CD14-positive monocyte (primary cell): ENCODE results near the gene NRXN3. TPM values are rescaled to one million over a fixed set of nuclear protein-coding genes. Genes with fewer than 3 reads are reported as not detected.

ENCODE experiments used
- DNase-seq, 3 donors: peaks; one replicate each; pipeline ENCODE4 v3.0.0-alpha.2; 2011 to 2022
- H2AFZ ChIP-seq: 2 replicates; pipeline ENCODE4 v1.6.0; 2012; ENCODE audit warnings: mild to moderate bottlenecking, low read depth, low read length, inconsistent platforms; ENCODE audit not compliant: insufficient read depth, poor library complexity, severe bottlenecking
- H3K27ac ChIP-seq, 2 donors: 1 replicate in 1 of 2; 2 replicates in 1 of 2; pipeline ENCODE4 v1.5.1; 2012 to 2013; ENCODE audit warnings: low read length in 2 of 2, control low read depth in 1 of 2, inconsistent platforms in 1 of 2, low read depth in 1 of 2, mild to moderate bottlenecking in 1 of 2
- H3K27me3 ChIP-seq, 2 donors: one replicate each; pipeline versions ENCODE4 v1.6.0 to v1.6.1; 2011 to 2013; ENCODE audit warnings: low read length in 2 of 2; ENCODE audit not compliant: control insufficient read depth in 2 of 2, insufficient read depth in 2 of 2
- H3K36me3 ChIP-seq, 2 donors: replicated peaks in 1 of 2; 1 replicate in 1 of 2; 2 replicates in 1 of 2; pipeline versions ENCODE4 v1.5.1 to v1.6.1; 2012 to 2013; ENCODE audit warnings: low read length in 2 of 2, control low read depth in 1 of 2, inconsistent platforms in 1 of 2, mild to moderate bottlenecking in 1 of 2; ENCODE audit not compliant: insufficient read depth in 2 of 2, control insufficient read depth in 1 of 2
- H3K4me1 ChIP-seq, 2 donors: 1 replicate in 1 of 2; 2 replicates in 1 of 2; pipeline versions ENCODE4 v1.5.1 to v1.6.1; 2012 to 2013; ENCODE audit warnings: low read length in 2 of 2, control low read depth in 1 of 2, inconsistent platforms in 1 of 2, mild to moderate bottlenecking in 1 of 2, moderate library complexity in 1 of 2; ENCODE audit not compliant: insufficient read depth in 2 of 2, control insufficient read depth in 1 of 2
- H3K4me2 ChIP-seq: replicated peaks from 2 replicates; pipeline ENCODE3; 2012; ENCODE audit warnings: low read length, moderate library complexity, mild to moderate bottlenecking; ENCODE audit not compliant: poor library complexity, severe bottlenecking; ENCODE audit errors: extremely low read depth
- H3K4me3 ChIP-seq, 3 experiments: fragments of 200-600 bp in 1 of 3; sonication (generic) in 1 of 3; replicated peaks in 1 of 3; 1 replicate in 2 of 3; 2 replicates in 1 of 3; pipeline ENCODE4 v1.5.1; 2011 to 2013; ENCODE audit warnings: low read length in 3 of 3, mild to moderate bottlenecking in 3 of 3, control low read depth in 2 of 3, low read depth in 2 of 3, inconsistent platforms in 1 of 3, moderate library complexity in 1 of 3
- H3K79me2 ChIP-seq: 2 replicates; pipeline ENCODE4 v1.6.0; 2012; ENCODE audit warnings: mild to moderate bottlenecking, control low read depth, inconsistent platforms, low read length, moderate library complexity; ENCODE audit not compliant: insufficient read depth
- H3K9ac ChIP-seq: 2 replicates; pipeline ENCODE4 v1.6.0; 2017; ENCODE audit warnings: low read length, mild to moderate bottlenecking; ENCODE audit not compliant: insufficient read depth, poor library complexity, severe bottlenecking
- H3K9me3 ChIP-seq, 2 donors: replicated peaks in 1 of 2; 1 replicate in 1 of 2; 2 replicates in 1 of 2; pipeline versions ENCODE4 v1.5.1 to v1.6.1; 2012 to 2013; ENCODE audit warnings: low read length in 2 of 2, control low read depth in 1 of 2; ENCODE audit not compliant: control insufficient read depth in 1 of 2, insufficient read depth in 1 of 2
- H4K20me1 ChIP-seq: 2 replicates; pipeline ENCODE4 v1.6.0; 2012; ENCODE audit warnings: mild to moderate bottlenecking, low read length, control low read depth, moderate library complexity; ENCODE audit not compliant: insufficient read depth
- H3K27ac Mint-ChIP-seq, 7 donors: one replicate each; pipeline ENCODE4 v1.8.0; 2020; ENCODE audit warnings: mild to moderate bottlenecking in 7 of 7, mixed read lengths in 7 of 7, moderate library complexity in 6 of 7, inconsistent platforms in 2 of 7
- H3K27me3 Mint-ChIP-seq, 3 donors: one replicate each; pipeline ENCODE4 v1.8.0; 2021 to 2022; ENCODE audit warnings: low read depth in 3 of 3, mild to moderate bottlenecking in 3 of 3, mixed read lengths in 3 of 3, moderate library complexity in 3 of 3, inconsistent platforms in 1 of 3
- H3K36me3 Mint-ChIP-seq, 2 donors: one replicate each; pipeline ENCODE4 v1.8.0; 2020; ENCODE audit warnings: mixed read lengths in 2 of 2, inconsistent platforms in 1 of 2, mild to moderate bottlenecking in 1 of 2
- H3K4me1 Mint-ChIP-seq: one replicate; pipeline ENCODE4 v1.8.0; 2020; ENCODE audit warnings: mild to moderate bottlenecking, mixed read lengths
- H3K4me3 Mint-ChIP-seq, 2 donors: one replicate each; pipeline ENCODE4 v1.8.0; 2020; ENCODE audit warnings: mild to moderate bottlenecking in 2 of 2, mixed read lengths in 2 of 2, moderate library complexity in 1 of 2
- H3K9me3 Mint-ChIP-seq, 7 donors: one replicate each; pipeline ENCODE4 v1.8.0; 2020 to 2022; ENCODE audit warnings: mixed read lengths in 7 of 7, mild to moderate bottlenecking in 6 of 7, moderate library complexity in 6 of 7, inconsistent platforms in 2 of 7
- WGBS: methylation state at CpG from one replicate; pipeline ENCODE4 v1.1.5; 2013; ENCODE audit warnings: missing lambda C conversion rate; ENCODE audit not compliant: insufficient coverage; 5-methylcytosine and 5-hydroxymethylcytosine counted together
- intact Hi-C, 2 donors: fragments of 100-400 bp; cut with micrococcal nuclease; formaldehyde crosslinking; loops; one replicate each; pipeline versions ENCODE4 v1.15.0 to v1.15.1; 2023
- polyA plus RNA-seq, 3 donors: library from polyadenylated mRNA; depleted of rRNA in 1 of 3; unstranded in 2 of 3; stranded (reverse) in 1 of 3; fragments of 300-500 nt in 2 of 3; fragments of >200 nt in 1 of 3; fragmentation: Illumina TruSeq in 2 of 3; gene quantifications; 1 replicate in 2 of 3; 2 replicates in 1 of 3; pipeline ENCODE4 v1.2.3, GENCODE V29; 2012 to 2021
- TF ChIP-seq, protein P1 (sequence below): fragments of 200-600 bp; IDR thresholded peaks from one replicate; pipeline ENCODE4 v1.8.0; 2022; ENCODE audit warnings: antibody characterized with exemption, mild to moderate bottlenecking

Gene NRXN3
- polyA plus RNA-seq, 3 donors: not detected

DNA sequence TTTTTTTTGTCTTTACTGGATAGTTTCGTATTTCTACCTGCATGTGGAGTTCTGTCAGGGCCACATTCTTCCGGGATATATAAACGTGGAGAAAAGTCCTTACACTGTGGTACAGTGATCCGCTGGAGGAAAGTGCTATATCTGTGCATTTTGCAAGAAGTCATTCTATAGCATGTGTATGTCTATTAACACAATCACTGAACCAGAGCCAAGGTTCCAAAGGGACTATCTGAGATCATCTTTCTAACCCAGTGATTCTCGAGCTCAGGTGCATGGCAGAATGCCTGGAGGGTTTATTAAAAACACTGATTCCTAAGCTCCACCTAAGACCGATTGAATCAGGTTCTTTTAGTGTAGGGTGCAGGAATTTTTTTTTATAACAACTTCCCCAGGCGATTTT lies 354.0 kb downstream of the NRXN3 start:
- Histone ChIP-seq H3K4me3 (no peak overlapping the region), H3K27ac (no peak overlapping the region), H3K27me3 (no peaks in the 10 kb centered on the region), H3K4me2 (no peak overlapping the region), H3K79me2 (no peaks in the 10 kb centered on the region), H2AFZ (no peak overlapping the region), H3K9ac (no peak overlapping the region), H4K20me1 (no peaks in the 10 kb centered on the region), H3K36me3 (no peaks in the 10 kb centered on the region), H3K4me1 (no peaks in the 10 kb centered on the region), H3K9me3 (no peaks in the 10 kb centered on the region)
- Mint-ChIP-seq H3K36me3 (no peaks in the 10 kb centered on the region), H3K4me3 (no peak overlapping the region), H3K9me3 (peaks cover 0 to 1% (median 0%) of the 10 kb centered on the region in 7 donors), H3K27me3 (peaks cover 0 to 1% (median 0%) of the 10 kb centered on the region in 3 donors), H3K4me1 (no peaks in the 10 kb centered on the region), H3K27ac (no peak overlapping the region)
- no CpG with 5 or more reads among the region's 7 CpGs for WGBS
- DNase-seq: no peak
- intact Hi-C loops: no loop called here
- TF ChIP-seq, protein P1, sequence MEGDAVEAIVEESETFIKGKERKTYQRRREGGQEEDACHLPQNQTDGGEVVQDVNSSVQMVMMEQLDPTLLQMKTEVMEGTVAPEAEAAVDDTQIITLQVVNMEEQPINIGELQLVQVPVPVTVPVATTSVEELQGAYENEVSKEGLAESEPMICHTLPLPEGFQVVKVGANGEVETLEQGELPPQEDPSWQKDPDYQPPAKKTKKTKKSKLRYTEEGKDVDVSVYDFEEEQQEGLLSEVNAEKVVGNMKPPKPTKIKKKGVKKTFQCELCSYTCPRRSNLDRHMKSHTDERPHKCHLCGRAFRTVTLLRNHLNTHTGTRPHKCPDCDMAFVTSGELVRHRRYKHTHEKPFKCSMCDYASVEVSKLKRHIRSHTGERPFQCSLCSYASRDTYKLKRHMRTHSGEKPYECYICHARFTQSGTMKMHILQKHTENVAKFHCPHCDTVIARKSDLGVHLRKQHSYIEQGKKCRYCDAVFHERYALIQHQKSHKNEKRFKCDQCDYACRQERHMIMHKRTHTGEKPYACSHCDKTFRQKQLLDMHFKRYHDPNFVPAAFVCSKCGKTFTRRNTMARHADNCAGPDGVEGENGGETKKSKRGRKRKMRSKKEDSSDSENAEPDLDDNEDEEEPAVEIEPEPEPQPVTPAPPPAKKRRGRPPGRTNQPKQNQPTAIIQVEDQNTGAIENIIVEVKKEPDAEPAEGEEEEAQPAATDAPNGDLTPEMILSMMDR: no peak

GRCh38 chr14:78524766-78525165 lies 354.6 kb downstream of the NRXN3 start:
- no peaks in the 10 kb centered on the region for H3K36me3 Mint-ChIP-seq
- Histone ChIP-seq H3K27me3 (no peaks in the 10 kb centered on the region), H3K4me2 (no peak overlapping the region), H3K79me2 (no peaks in the 10 kb centered on the region), H3K9ac (no peak overlapping the region), H4K20me1 (no peaks in the 10 kb centered on the region), H3K27ac (no peak overlapping the region), H3K4me1 (no peaks in the 10 kb centered on the region), H3K9me3 (no peaks in the 10 kb centered on the region), H2AFZ (no peak overlapping the region), H3K36me3 (no peaks in the 10 kb centered on the region), H3K4me3 (no peak overlapping the region)
- H3K27ac Mint-ChIP-seq: no peak overlapping the region
- TF ChIP-seq, protein P1: no peak
- peaks cover 0 to 1% (median 0%) of the 10 kb centered on the region in 7 donors for H3K9me3 Mint-ChIP-seq
- intact Hi-C loops: no loop called here
- WGBS: no CpG with 5 or more reads among the region's 5 CpGs
- H3K27me3 Mint-ChIP-seq: peaks cover 0 to 1% (median 0%) of the 10 kb centered on the region in 3 donors
- no peaks in the 10 kb centered on the region for H3K4me1 Mint-ChIP-seq
- DNase-seq: no peak
- H3K4me3 Mint-ChIP-seq: no peak overlapping the region
